PC-9 (cell line): ENCODE data around the gene HOMER3. TPM values are rescaled to one million over a fixed set of nuclear protein-coding genes. Genes with fewer than 3 reads are reported as not detected.

Source experiments
- BruUV-seq: library from RNA; stranded (reverse); fragments of 400-500 nt; replicated peaks from 2 replicates; lab custom pipeline; 2021; lab: Mats Ljungman, UMichigan
- CTCF ChIA-PET: fragments of 300-600 bp; sonication (Branson Sonifier 250); formaldehyde crosslinking; loops from one replicate; lab custom pipeline; 2022; ENCODE audit warnings: antibody characterized with exemption; lab: Charles Lee
- POLR2A ChIA-PET: fragments of 300-600 bp; sonication (Branson Sonifier 250); formaldehyde crosslinking; loops from one replicate; lab custom pipeline; 2022; ENCODE audit warnings: antibody characterized with exemption; ENCODE audit not compliant: unreplicated experiment; lab: Charles Lee
- DNase-seq, 2 experiments: peaks; one replicate each; pipeline versions ENCODE4 v3.0.0 to v3.0.0-alpha.2; 2015 to 2022; ENCODE audit warnings: mixed read lengths in 1 of 2
- H2AFZ ChIP-seq: fragments of 200-600 bp; sonication (generic); 2 replicates; pipeline ENCODE4 v1.8.1; 2017; ENCODE audit warnings: antibody characterized with exemption
- H3F3A ChIP-seq: fragments of 200-600 bp; sonication (generic); 2 replicates; pipeline ENCODE4 v1.8.1; 2017; ENCODE audit warnings: antibody characterized with exemption, mild to moderate bottlenecking, low read depth; ENCODE audit not compliant: insufficient read depth
- H3K27ac ChIP-seq: fragments of 200-600 bp; sonication (generic); 2 replicates; pipeline ENCODE4 v1.6.1; 2016; ENCODE audit warnings: mixed run types
- H3K27me3 ChIP-seq: fragments of 200-600 bp; sonication (generic); 2 replicates; pipeline ENCODE4 v1.6.1; 2016; ENCODE audit warnings: low read depth, mixed run types; ENCODE audit not compliant: insufficient read depth
- H3K36me3 ChIP-seq: fragments of 200-600 bp; sonication (generic); 2 replicates; pipeline ENCODE4 v1.6.1; 2016; ENCODE audit warnings: low read depth, mixed run types
- H3K4me1 ChIP-seq: fragments of 200-600 bp; sonication (generic); replicated peaks from 2 replicates; pipeline ENCODE4 v1.6.1; 2016; ENCODE audit warnings: mixed run types; ENCODE audit not compliant: insufficient read depth
- H3K4me2 ChIP-seq: fragments of 200-600 bp; sonication (generic); 2 replicates; pipeline ENCODE4 v1.6.1; 2017; ENCODE audit warnings: mixed run types
- H3K4me3 ChIP-seq: fragments of 200-600 bp; sonication (generic); 2 replicates; pipeline ENCODE4 v1.6.1; 2016; ENCODE audit warnings: mixed run types
- H3K79me2 ChIP-seq: fragments of 200-600 bp; sonication (generic); 2 replicates; pipeline ENCODE4 v1.6.1; 2017; ENCODE audit warnings: low read depth, mixed run types
- H3K9me2 ChIP-seq: fragments of 200-600 bp; sonication (generic); 2 replicates; pipeline ENCODE4 v1.8.1; 2017; ENCODE audit warnings: mild to moderate bottlenecking; ENCODE audit not compliant: insufficient read depth
- H3K9me3 ChIP-seq: fragments of 200-600 bp; sonication (generic); 2 replicates; pipeline ENCODE4 v1.8.1; 2016; ENCODE audit warnings: low read depth; ENCODE audit not compliant: insufficient read depth
- H4K20me1 ChIP-seq: fragments of 200-600 bp; sonication (generic); 2 replicates; pipeline ENCODE4 v1.8.1; 2017; ENCODE audit not compliant: insufficient read depth
- CTCF ChIP-seq: fragments of 200-600 bp; sonication (generic); conservative IDR thresholded peaks from 2 replicates; pipeline ENCODE4 v1.6.1; 2017; ENCODE audit warnings: mixed run types, antibody characterized with exemption, mild to moderate bottlenecking, moderate library complexity
- EZH2 ChIP-seq: fragments of 200-600 bp; sonication (generic); IDR thresholded peaks from 2 replicates; pipeline ENCODE4 v1.8.0; 2017; ENCODE audit warnings: antibody characterized with exemption, low read depth
- intact Hi-C: fragments of 100-400 bp; cut with micrococcal nuclease; formaldehyde crosslinking; loops from one replicate; pipeline ENCODE4 v1.10.0; 2022; ENCODE audit not compliant: unreplicated experiment
- total RNA-seq: library from RNA; stranded (reverse); gene quantifications from 2 replicates; pipeline ENCODE4 v1.2.3, GENCODE V29; 2021

The HOMER3 gene
- total RNA-seq, 1 experiment from 2014 or later, result 55.7 TPM

- Histone ChIP-seq H3K27ac (no peak overlapping the region), H3K79me2 (no peaks in the 10 kb centered on the region), H3K9me3 (no peaks in the 10 kb centered on the region), H3K4me2 (no peak overlapping the region), H4K20me1 (no peaks in the 10 kb centered on the region), H3F3A (peaks cover 31% of the 10 kb centered on the region; the same call in 1 of the 2 replicates), H3K9me2 (no peaks in the 10 kb centered on the region), H3K36me3 (peaks cover 13% of the 10 kb centered on the region; the same call in 1 of the 2 replicates), H3K27me3 (no peaks in the 10 kb centered on the region), H3K4me3 (no peak overlapping the region), H3K4me1 (no peaks in the 10 kb centered on the region), H2AFZ (no peak overlapping the region)
- TF ChIP-seq EZH2 (no peak), CTCF (no peak)
- BruUV-seq, result no TSS peak
- intact Hi-C loops, result loop anchor here (10.0 kb wide), 1 partner anchor 535 kb away; no protein-coding TSS in a partner anchor
- ChIA-PET CTCF (no interaction called here), POLR2A (no interaction called here)
- DNase-seq, result no peak
Observed at GRCh38 chr19:18989316-18989715, 48.3 kb upstream of the HOMER3 start.

- Histone ChIP-seq H3K27ac (no peak overlapping the region), H3K4me3 (no peak overlapping the region), H4K20me1 (no peaks in the 10 kb centered on the region), H3K4me1 (no peaks in the 10 kb centered on the region), H3K4me2 (no peak overlapping the region), H3K36me3 (no peaks in the 10 kb centered on the region), H3K27me3 (no peaks in the 10 kb centered on the region), H3F3A (peaks cover 18% of the 10 kb centered on the region; the same call in 1 of the 2 replicates), H3K9me3 (no peaks in the 10 kb centered on the region), H3K79me2 (no peaks in the 10 kb centered on the region), H3K9me2 (no peaks in the 10 kb centered on the region), H2AFZ (no peak overlapping the region)
- no TSS peak for BruUV-seq
- TF ChIP-seq CTCF, result no peak
- TF ChIP-seq EZH2, result no peak
- CTCF ChIA-PET, result interaction anchor here (0.5 to 1.9 kb wide), 7 partner anchors 17 to 779 kb away, joined by 3 to 9 read pairs (median 5); partner anchors contain the start of genes COPE and DDX49
- POLR2A ChIA-PET, result no interaction called here
- DNase-seq, result no peak
- intact Hi-C loops, result loop anchor here (2.0 to 10.0 kb wide), 2 partner anchors 93 to 533 kb away; no protein-coding TSS in a partner anchor
Observed at GRCh38 chr19:18987456-18987855, 46.4 kb upstream of the HOMER3 start.

- ChIA-PET POLR2A (no interaction called here), CTCF (no interaction called here)
- Histone ChIP-seq H3K4me2 (no peak overlapping the region), H3K4me1 (no peaks in the 10 kb centered on the region), H3K9me2 (no peaks in the 10 kb centered on the region), H4K20me1 (no peaks in the 10 kb centered on the region), H3F3A (peaks cover 16% of the 10 kb centered on the region; the same call in 1 of the 2 replicates), H2AFZ (no peak overlapping the region), H3K27ac (no peak overlapping the region), H3K79me2 (no peaks in the 10 kb centered on the region), H3K4me3 (no peak overlapping the region), H3K9me3 (no peaks in the 10 kb centered on the region), H3K36me3 (no peaks in the 10 kb centered on the region), H3K27me3 (no peaks in the 10 kb centered on the region)
- TF ChIP-seq EZH2 (no peak), CTCF (no peak)
- no TSS peak for BruUV-seq
- intact Hi-C loops, result loop anchor here (10.0 kb wide), 1 partner anchor 530 kb away; no protein-coding TSS in a partner anchor
- DNase-seq, result no peak
Observed at GRCh38 chr19:18985257-18985656, 44.2 kb upstream of the HOMER3 start.
